Bronchial epithelial cell (primary cell): ENCODE results near the gene C11orf91. TPM values are rescaled to one million over a fixed set of nuclear protein-coding genes. Genes with fewer than 3 reads are reported as not detected.

Source experiments
- DNase-seq: peaks from one replicate; pipeline ENCODE4 v3.0.0-alpha.2; 2010; ENCODE audit warnings: low read depth
- FAIRE-seq: peaks from 2 replicates; lab custom pipeline; 2011; peaks lifted over from hg19 to GRCh38; lab: Jason Lieb, UNC
- H3K27me3 ChIP-seq: 2 replicates; pipeline ENCODE4 v1.5.1; 2011; ENCODE audit warnings: low read length; ENCODE audit not compliant: control insufficient read depth, insufficient read depth
- H3K36me3 ChIP-seq: 2 replicates; pipeline ENCODE4 v1.5.1; 2011; ENCODE audit warnings: low read length; ENCODE audit not compliant: control insufficient read depth, insufficient read depth
- H3K4me3 ChIP-seq: 2 replicates; pipeline ENCODE4 v1.5.1; 2011; ENCODE audit warnings: mild to moderate bottlenecking, low read depth, low read length, control low read depth
- total RNA-seq: library from RNA; depleted of rRNA; stranded (reverse); fragments of >200 nt; gene quantifications from 2 replicates; pipeline ENCODE4 v1.2.1, GENCODE V29; 2014
- TF ChIP-seq, protein P1 (sequence below): IDR thresholded peaks from 2 replicates; pipeline ENCODE4 v1.5.1; 2011; ENCODE audit warnings: mild to moderate bottlenecking, moderate library complexity, low read length, control low read depth, inconsistent platforms; ENCODE audit not compliant: insufficient read depth, severe bottlenecking

Gene C11orf91
- total RNA-seq, 1 donor from 2014 or later = not detected

DNA sequence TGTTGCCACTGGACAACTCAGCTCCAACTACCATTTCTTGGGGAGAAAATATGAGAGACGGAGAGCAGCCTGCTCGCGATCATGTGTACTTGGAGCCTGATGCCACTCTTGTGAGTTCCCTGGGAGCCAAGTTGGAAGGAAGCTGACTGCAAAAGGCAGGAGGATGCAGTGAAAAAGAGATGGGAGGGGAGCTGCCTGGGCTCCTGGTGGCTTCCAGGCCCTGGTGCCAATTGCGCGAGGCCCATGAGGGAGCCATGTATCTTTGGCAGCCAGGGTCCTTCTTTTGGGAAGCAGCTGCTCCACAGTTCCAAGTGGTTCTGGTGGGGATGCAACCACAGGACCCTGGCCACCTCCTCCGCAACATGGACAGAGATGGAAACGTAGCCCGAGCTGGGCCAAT lies 11.1 kb downstream of the C11orf91 start:
- TF ChIP-seq, protein P1, sequence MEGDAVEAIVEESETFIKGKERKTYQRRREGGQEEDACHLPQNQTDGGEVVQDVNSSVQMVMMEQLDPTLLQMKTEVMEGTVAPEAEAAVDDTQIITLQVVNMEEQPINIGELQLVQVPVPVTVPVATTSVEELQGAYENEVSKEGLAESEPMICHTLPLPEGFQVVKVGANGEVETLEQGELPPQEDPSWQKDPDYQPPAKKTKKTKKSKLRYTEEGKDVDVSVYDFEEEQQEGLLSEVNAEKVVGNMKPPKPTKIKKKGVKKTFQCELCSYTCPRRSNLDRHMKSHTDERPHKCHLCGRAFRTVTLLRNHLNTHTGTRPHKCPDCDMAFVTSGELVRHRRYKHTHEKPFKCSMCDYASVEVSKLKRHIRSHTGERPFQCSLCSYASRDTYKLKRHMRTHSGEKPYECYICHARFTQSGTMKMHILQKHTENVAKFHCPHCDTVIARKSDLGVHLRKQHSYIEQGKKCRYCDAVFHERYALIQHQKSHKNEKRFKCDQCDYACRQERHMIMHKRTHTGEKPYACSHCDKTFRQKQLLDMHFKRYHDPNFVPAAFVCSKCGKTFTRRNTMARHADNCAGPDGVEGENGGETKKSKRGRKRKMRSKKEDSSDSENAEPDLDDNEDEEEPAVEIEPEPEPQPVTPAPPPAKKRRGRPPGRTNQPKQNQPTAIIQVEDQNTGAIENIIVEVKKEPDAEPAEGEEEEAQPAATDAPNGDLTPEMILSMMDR = no peak
- Histone ChIP-seq H3K4me3 (no peak overlapping the region), H3K36me3 (no peaks in the 10 kb centered on the region), H3K27me3 (no peaks in the 10 kb centered on the region)
- FAIRE-seq (peak; percentile 62), DNase-seq (no peak)

DNA sequence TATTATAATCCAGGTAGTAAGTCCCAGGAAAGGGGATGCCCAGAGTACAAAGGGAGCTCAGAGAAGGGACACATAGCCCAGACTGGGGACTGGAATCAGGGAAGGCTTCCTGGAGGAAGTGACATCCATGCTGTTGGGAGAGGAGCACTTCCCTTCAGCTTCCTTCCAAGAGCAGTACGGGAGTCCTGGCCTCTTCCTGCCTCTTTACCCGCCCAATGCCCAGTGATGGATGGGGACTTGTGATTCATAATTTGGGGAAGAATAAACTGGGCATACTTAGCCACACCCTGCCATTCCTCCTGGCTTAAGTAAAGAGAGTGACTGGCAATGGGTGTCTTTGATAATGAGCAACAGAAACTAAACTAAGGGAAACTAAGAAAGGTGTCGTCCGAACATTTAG lies 11.5 kb downstream of the C11orf91 start:
- Histone ChIP-seq H3K4me3 (no peak overlapping the region), H3K27me3 (no peaks in the 10 kb centered on the region), H3K36me3 (no peaks in the 10 kb centered on the region)
- FAIRE-seq (no peak), DNase-seq (peak; percentile 94)
- TF ChIP-seq, protein P1 = no peak

DNA sequence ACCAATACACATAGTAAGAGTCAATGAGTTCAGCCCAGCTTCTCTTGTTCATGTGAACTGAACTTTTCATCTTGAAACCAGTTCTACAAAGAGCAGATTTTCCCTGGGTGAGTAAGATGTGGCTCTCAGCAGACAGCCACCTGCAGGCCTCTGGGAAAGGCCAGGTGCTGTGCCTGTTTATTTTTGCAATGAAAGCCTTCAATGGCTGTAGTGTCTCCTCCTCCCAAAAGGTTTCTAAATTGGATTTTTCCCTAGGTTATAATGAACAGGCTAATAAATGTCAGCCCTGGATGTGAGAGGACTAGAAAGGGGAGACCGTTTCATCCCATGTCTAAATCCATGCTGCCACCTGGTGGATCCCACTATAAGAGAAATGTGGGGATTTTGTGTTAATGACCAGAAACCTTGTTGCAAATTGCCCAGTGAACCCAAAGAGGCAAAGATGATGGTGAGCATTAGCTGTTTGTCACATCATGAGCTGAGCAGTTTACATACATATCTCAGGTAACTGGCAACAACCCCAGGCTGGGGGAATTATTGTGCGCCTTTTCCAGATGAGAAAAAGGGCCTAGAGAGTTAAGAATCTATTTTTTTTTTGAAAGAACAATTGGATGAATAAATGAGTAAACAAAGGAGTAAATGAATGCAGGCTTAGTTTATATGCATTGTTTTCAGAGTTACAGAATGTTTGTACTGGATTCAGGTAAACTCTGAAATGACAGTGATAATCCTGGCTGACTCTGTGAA lies 12.7 kb downstream of the C11orf91 start:
- no peaks in the 10 kb centered on the region for H3K36me3 ChIP-seq
- TF ChIP-seq, protein P1 = peak; percentile 62
- H3K4me3 ChIP-seq = no peak overlapping the region
- no peak for FAIRE-seq
- H3K27me3 ChIP-seq = no peaks in the 10 kb centered on the region
- DNase-seq = peak; percentile 63

DNA sequence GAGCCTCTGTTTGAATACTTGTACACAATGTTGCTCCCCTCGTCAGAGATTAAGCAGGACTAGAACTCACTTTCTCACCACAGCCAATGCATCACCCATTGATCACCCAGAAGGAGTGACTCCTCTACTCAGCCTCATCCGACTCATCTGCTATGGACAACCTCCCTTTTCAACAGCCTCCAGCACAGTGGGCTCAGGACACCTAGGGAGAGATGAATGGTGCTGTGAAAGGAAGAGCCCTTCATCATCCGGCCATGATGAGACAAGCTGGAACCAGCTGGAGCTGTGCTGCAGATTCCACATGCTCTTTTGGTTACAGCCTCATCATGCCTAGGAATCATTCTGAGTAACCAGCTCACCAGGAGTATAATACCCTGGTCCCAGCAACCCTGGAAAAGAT lies 15.5 kb downstream of the C11orf91 start:
- H3K4me3 ChIP-seq = no peak overlapping the region
- DNase-seq (peak; percentile 60), FAIRE-seq (no peak)
- H3K36me3 ChIP-seq = no peaks in the 10 kb centered on the region
- no peaks in the 10 kb centered on the region for H3K27me3 ChIP-seq
- TF ChIP-seq, protein P1 = no peak

DNA sequence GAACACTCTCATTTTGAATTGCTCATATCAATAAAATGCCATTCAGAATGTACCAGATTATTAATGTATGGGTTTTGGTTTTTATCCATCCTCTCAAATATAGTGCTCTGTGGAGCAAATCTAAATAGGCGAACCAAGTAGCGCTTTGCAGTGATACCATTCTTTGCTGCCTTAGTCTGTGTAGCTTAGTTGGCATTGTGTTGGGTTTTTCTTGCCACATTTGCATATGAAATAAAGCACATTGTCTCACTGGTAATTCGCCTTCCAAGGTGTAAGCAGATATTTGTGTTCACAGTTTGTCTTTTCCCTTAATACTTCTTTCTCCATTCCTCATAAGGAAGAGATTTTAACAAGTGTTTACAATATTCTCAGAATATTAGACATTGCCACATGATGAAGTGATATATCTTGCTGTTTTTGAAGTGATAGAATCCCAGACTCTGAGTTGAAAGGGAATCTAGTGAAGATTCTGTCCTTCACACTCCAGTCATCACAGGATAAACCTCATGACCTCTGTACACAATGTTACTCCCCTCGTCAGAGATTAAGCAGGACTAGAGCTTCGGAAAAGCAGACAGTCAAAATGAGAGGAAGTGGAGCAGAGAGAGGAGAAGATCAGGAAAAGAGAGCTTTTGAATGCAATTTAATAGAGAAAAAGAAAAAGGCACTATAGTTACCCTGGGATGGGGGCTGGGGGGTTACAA lies 16.5 kb downstream of the C11orf91 start:
- no peak for FAIRE-seq
- Histone ChIP-seq H3K4me3 (no peak overlapping the region), H3K27me3 (no peaks in the 10 kb centered on the region), H3K36me3 (no peaks in the 10 kb centered on the region)
- no peak for DNase-seq
- TF ChIP-seq, protein P1 = no peak
